Measurements from ENCODE around the gene STON2. TPM values are rescaled to one million over a fixed set of nuclear protein-coding genes. Genes with fewer than 3 reads are reported as not detected.

The STON2 gene
- total RNA-seq, 1 experiment from 2014 or later = 0.36 TPM

DNA sequence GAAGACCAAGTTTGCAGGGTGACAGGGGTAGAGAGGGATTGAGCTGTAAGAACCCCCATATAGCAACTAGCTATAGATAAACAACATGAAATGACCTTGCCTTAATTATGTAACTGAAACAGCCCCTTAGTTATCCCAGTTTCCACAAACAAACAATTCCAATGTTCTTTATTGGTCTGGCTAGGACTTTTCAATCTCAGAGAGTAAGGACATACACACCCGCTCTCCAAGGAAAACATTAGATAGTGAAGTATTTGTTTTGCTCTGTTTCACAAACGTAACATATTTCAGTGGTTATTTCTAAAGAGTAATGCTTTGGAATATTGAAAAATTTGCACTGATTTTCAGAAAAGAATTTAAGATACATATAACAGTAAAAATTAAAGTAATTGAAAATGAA lies 127.8 kb downstream of the STON2 start:
- POLR2A ChIA-PET = no interaction called here
- Histone ChIP-seq H3K27me3 (ENCODE audit: control insufficient read depth, insufficient read depth, low read length) (peaks cover 3% of the 10 kb centered on the region; the same call in 1 of the 2 replicates), H3K4me1 (ENCODE audit: control insufficient read depth, insufficient read depth, low read length) (no peaks in the 10 kb centered on the region), H3K9me3 (ENCODE audit: control insufficient read depth, insufficient read depth, low read depth, low read length) (no peaks in the 10 kb centered on the region), H3K36me3 (ENCODE audit: control insufficient read depth, insufficient read depth, low read length) (no peaks in the 10 kb centered on the region), H3K27ac (ENCODE audit: low read length) (no peak overlapping the region), H3K4me3 (ENCODE audit: low read depth in 2 of 2, low read length in 2 of 2) (no peak overlapping the region)
- DNase-seq (ENCODE audit: low read depth, low spot score) = no peak
- no TSS peak for BruUV-seq (replicated peaks)
- intact Hi-C loops (cut with micrococcal nuclease; ENCODE audit: unreplicated experiment) (no loop called here), in situ Hi-C loops (cut with HindIII; ENCODE audit: low pct_unique_long_range_greater_than_20kb, low sequenced_read_pairs) (no loop called here)
- CTCF ChIA-PET = interaction anchor here (0.7 kb wide), 1 partner anchor 188 kb away, joined by 3 read pairs; no protein-coding TSS in a partner anchor
- ATAC-seq = no peak
- TF ChIP-seq, protein P1, sequence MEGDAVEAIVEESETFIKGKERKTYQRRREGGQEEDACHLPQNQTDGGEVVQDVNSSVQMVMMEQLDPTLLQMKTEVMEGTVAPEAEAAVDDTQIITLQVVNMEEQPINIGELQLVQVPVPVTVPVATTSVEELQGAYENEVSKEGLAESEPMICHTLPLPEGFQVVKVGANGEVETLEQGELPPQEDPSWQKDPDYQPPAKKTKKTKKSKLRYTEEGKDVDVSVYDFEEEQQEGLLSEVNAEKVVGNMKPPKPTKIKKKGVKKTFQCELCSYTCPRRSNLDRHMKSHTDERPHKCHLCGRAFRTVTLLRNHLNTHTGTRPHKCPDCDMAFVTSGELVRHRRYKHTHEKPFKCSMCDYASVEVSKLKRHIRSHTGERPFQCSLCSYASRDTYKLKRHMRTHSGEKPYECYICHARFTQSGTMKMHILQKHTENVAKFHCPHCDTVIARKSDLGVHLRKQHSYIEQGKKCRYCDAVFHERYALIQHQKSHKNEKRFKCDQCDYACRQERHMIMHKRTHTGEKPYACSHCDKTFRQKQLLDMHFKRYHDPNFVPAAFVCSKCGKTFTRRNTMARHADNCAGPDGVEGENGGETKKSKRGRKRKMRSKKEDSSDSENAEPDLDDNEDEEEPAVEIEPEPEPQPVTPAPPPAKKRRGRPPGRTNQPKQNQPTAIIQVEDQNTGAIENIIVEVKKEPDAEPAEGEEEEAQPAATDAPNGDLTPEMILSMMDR (IDR thresholded peaks at IDR 0.05) = no peak
- TF ChIP-seq SIN3A (IDR thresholded peaks at IDR 0.05; ENCODE audit: borderline replicate concordance, insufficient read depth, low read depth, low read length) (no peak), POLR2AphosphoS5 (IDR thresholded peaks at IDR 0.05; ENCODE audit: low read depth, low read length) (no peak), TCF7L2 (IDR thresholded peaks at IDR 0.05; ENCODE audit: low read depth, low read length) (no peak)
- TF ChIP-seq, protein P2, sequence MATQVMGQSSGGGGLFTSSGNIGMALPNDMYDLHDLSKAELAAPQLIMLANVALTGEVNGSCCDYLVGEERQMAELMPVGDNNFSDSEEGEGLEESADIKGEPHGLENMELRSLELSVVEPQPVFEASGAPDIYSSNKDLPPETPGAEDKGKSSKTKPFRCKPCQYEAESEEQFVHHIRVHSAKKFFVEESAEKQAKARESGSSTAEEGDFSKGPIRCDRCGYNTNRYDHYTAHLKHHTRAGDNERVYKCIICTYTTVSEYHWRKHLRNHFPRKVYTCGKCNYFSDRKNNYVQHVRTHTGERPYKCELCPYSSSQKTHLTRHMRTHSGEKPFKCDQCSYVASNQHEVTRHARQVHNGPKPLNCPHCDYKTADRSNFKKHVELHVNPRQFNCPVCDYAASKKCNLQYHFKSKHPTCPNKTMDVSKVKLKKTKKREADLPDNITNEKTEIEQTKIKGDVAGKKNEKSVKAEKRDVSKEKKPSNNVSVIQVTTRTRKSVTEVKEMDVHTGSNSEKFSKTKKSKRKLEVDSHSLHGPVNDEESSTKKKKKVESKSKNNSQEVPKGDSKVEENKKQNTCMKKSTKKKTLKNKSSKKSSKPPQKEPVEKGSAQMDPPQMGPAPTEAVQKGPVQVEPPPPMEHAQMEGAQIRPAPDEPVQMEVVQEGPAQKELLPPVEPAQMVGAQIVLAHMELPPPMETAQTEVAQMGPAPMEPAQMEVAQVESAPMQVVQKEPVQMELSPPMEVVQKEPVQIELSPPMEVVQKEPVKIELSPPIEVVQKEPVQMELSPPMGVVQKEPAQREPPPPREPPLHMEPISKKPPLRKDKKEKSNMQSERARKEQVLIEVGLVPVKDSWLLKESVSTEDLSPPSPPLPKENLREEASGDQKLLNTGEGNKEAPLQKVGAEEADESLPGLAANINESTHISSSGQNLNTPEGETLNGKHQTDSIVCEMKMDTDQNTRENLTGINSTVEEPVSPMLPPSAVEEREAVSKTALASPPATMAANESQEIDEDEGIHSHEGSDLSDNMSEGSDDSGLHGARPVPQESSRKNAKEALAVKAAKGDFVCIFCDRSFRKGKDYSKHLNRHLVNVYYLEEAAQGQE (IDR thresholded peaks at IDR 0.05; ENCODE audit: insufficient read depth in 1 of 2, low read depth in 2 of 2, low read length in 1 of 2) = no peak

DNA sequence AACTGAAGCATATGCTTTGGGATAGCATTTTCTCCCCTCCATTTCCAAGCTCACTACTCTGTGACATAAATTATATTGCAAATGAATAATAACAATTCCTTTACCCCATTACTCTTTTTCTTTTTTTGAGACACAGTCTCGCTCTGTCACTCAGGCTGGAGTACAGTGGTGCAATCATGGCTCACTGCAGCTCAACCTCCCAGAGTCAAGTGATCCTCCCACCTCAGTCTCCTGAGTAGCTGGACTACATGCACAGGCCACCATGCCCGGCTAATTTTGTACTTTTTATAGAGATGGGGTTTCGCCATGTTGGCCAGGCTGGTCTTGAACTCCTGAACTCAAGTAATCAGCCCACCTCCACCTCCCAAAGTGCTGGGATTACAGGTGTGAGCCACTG lies 130.1 kb downstream of the STON2 start:
- no TSS peak for BruUV-seq (replicated peaks)
- no peak overlapping the region for H3K27ac ChIP-seq (ENCODE audit: low read length)
- H3K9me3 ChIP-seq (ENCODE audit: control insufficient read depth, insufficient read depth, low read depth, low read length) = no peaks in the 10 kb centered on the region
- H3K4me3 ChIP-seq (ENCODE audit: low read depth in 2 of 2, low read length in 2 of 2) = no peak overlapping the region
- TF ChIP-seq, protein P1 (IDR thresholded peaks at IDR 0.05) = no peak
- TF ChIP-seq POLR2AphosphoS5 (IDR thresholded peaks at IDR 0.05; ENCODE audit: low read depth, low read length) (no peak), SIN3A (IDR thresholded peaks at IDR 0.05; ENCODE audit: borderline replicate concordance, insufficient read depth, low read depth, low read length) (no peak)
- intact Hi-C loops (cut with micrococcal nuclease; ENCODE audit: unreplicated experiment) = loop anchor here (2.0 kb wide), 1 partner anchor 183 kb away; no protein-coding TSS in a partner anchor
- no peaks in the 10 kb centered on the region for H3K36me3 ChIP-seq (ENCODE audit: control insufficient read depth, insufficient read depth, low read length)
- no peak for DNase-seq (ENCODE audit: low read depth, low spot score)
- peaks cover 4% of the 10 kb centered on the region for H3K27me3 ChIP-seq (ENCODE audit: control insufficient read depth, insufficient read depth, low read length)
- no peak for ATAC-seq
- CTCF ChIA-PET = interaction anchor here (1.5 kb wide), 1 partner anchor 184 kb away, joined by 7 read pairs; no protein-coding TSS in a partner anchor
- POLR2A ChIA-PET = no interaction called here
- in situ Hi-C loops (cut with HindIII; ENCODE audit: low pct_unique_long_range_greater_than_20kb, low sequenced_read_pairs) = no loop called here
- no peaks in the 10 kb centered on the region for H3K4me1 ChIP-seq (ENCODE audit: control insufficient read depth, insufficient read depth, low read length)
